ENCODE results near the gene RRAS2. TPM values are rescaled to one million over a fixed set of nuclear protein-coding genes. Genes with fewer than 3 reads are reported as not detected.
"Not testable (repeated sequence)": the region's sequence is repeated elsewhere in the genome, so short reads cannot be mapped to it uniquely, and the experiment has no call there.

Gene RRAS2
- total RNA-seq, 1 donor from 2014 or later = 45.5 TPM

DNA sequence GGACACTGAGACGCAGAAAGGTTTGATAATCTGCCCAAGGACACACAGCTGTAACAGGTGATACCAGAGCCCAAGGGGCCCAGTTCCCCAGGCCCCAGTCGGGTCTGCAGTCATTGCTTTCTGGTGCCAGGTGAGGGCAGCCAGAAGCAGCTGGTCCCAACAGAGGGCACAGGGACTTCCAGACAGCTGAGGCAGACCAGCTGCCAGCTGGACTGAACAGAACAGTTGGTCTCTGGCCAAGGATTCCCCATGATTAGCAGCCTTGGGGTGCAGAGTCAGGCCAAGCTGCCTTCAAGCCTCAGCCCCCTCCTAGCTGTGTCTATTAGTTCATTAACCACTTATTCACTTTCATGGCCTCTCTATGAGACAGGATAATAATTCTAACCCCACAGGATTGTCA, 105.6 kb downstream of the RRAS2 start:
- TF ChIP-seq, protein P1, sequence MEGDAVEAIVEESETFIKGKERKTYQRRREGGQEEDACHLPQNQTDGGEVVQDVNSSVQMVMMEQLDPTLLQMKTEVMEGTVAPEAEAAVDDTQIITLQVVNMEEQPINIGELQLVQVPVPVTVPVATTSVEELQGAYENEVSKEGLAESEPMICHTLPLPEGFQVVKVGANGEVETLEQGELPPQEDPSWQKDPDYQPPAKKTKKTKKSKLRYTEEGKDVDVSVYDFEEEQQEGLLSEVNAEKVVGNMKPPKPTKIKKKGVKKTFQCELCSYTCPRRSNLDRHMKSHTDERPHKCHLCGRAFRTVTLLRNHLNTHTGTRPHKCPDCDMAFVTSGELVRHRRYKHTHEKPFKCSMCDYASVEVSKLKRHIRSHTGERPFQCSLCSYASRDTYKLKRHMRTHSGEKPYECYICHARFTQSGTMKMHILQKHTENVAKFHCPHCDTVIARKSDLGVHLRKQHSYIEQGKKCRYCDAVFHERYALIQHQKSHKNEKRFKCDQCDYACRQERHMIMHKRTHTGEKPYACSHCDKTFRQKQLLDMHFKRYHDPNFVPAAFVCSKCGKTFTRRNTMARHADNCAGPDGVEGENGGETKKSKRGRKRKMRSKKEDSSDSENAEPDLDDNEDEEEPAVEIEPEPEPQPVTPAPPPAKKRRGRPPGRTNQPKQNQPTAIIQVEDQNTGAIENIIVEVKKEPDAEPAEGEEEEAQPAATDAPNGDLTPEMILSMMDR (IDR thresholded peaks at IDR 0.05; ENCODE audit: unreplicated experiment) = no peak
- DNase-seq (ENCODE audit: low spot score, unreplicated experiment) = no peak
- H3K36me3 Mint-ChIP-seq (ENCODE audit: insufficient read depth) = peaks cover 1% of the 10 kb centered on the region

DNA sequence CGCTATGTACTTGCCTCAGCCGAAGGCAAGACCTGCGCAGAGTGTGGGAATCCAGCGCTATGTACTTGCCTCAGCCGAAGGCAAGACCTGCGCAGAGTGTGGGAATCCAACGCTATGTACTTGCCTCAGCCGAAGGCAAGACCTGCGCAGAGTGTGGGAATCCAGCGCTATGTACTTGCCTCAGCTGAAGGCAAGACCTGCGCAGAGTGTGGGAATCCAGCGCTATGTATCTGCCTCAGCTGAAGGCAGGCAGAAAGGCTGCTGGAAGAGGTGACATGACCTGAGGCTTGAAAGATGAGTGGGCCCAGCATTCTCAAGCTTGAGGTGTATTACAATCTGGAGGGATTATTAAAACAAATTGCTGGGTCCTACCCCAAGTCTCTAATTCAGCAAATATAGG, 106.5 kb downstream of the RRAS2 start:
- not testable (repeated sequence) for H3K9me3 Mint-ChIP-seq (ENCODE audit: low read depth); H3K27ac Mint-ChIP-seq
- peaks cover 35% of the 10 kb centered on the region for H3K27me3 Mint-ChIP-seq

More for the DNA sequence above, 105.6 kb downstream of the RRAS2 start:
- Mint-ChIP-seq H3K27ac (no peak overlapping the region), H3K9me3 (ENCODE audit: low read depth) (no peaks in the 10 kb centered on the region), H3K27me3 (peaks cover 29% of the 10 kb centered on the region), H3K4me1 (ENCODE audit: low read depth) (peaks cover 13% of the 10 kb centered on the region), H3K4me3 (ENCODE audit: low read depth) (no peak overlapping the region)

DNA sequence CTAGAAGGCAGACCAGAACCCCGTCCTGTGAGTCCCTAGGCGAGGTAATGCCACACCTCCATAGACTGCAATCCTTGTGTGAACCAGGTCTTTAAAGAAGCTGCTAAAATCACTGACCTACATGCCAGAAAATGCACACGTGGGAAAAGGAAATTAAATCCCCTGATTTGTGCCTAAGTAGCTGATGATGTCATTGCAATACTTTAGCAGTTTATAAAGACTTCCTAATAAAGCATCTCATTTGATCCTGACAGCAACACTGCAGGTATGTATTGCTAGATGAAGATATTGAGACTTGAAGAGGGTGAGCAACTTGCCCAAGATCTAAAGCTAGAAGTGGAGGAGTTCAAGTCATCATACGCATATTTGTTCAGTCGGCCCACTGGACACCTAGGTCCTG, 107.2 kb downstream of the RRAS2 start:
- peaks cover 6% of the 10 kb centered on the region for H3K4me1 Mint-ChIP-seq (ENCODE audit: low read depth)
- no peak overlapping the region for H3K27ac Mint-ChIP-seq
- peaks cover 1% of the 10 kb centered on the region for H3K36me3 Mint-ChIP-seq (ENCODE audit: insufficient read depth)
- DNase-seq (ENCODE audit: low spot score, unreplicated experiment) = no peak
- peaks cover 36% of the 10 kb centered on the region for H3K27me3 Mint-ChIP-seq
- H3K9me3 Mint-ChIP-seq (ENCODE audit: low read depth) = no peaks in the 10 kb centered on the region
- H3K4me3 Mint-ChIP-seq (ENCODE audit: low read depth) = no peak overlapping the region
- TF ChIP-seq, protein P1 (IDR thresholded peaks at IDR 0.05; ENCODE audit: unreplicated experiment) = no peak

More for the DNA sequence above, 106.5 kb downstream of the RRAS2 start:
- H3K4me3 Mint-ChIP-seq (ENCODE audit: low read depth); H3K4me1 Mint-ChIP-seq (ENCODE audit: low read depth); H3K36me3 Mint-ChIP-seq (ENCODE audit: insufficient read depth); DNase-seq (ENCODE audit: low spot score, unreplicated experiment): not testable (repeated sequence)

DNA sequence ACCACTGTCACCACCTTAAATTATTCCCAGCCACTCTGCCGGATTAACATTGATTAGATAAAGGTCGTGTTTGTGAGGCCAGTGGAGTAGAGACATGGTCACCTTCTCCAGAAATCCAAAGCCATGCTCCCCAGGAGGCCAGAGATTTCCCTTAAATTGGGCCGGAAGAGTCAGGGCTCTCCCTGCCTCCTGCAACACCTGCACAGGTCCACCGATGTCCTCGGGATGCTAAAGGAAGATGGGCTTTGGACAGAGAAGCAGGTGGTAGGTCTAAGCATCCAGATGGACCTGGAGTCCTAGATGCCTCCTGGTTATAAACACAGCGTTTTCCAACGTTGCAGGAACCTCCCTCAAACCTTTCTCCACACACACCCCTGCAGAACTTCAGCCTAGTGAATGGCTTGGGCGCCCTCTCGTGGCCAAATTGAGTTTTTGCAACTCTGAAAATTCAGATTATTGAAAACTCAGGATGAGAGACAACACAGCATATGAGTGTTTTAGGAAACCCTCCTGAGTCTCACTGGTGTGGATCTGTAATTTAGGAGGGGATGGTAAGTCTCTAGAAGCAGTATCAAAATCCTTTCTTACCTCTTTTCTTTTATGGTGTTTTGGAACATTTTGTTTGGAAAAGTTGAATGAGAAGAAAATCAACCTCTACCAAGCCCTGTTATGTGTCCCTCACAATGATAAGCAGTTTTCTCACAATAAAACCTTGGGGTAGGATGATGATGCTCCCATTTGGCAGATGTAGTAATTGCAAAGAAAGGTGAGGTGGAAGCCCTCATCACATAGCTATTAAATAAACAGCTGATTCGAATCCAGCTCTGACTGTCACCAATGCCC, 109.6 kb downstream of the RRAS2 start:
- H3K27me3 Mint-ChIP-seq = peaks cover 36% of the 10 kb centered on the region
- TF ChIP-seq, protein P1 (IDR thresholded peaks at IDR 0.05; ENCODE audit: unreplicated experiment) = peak; percentile 96
- no peak overlapping the region for H3K27ac Mint-ChIP-seq
- no peaks in the 10 kb centered on the region for H3K36me3 Mint-ChIP-seq (ENCODE audit: insufficient read depth)
- peak; percentile 43 for DNase-seq (ENCODE audit: low spot score, unreplicated experiment)
- H3K4me1 Mint-ChIP-seq (ENCODE audit: low read depth) = peaks cover 6% of the 10 kb centered on the region
- H3K4me3 Mint-ChIP-seq (ENCODE audit: low read depth) = no peak overlapping the region
- no peaks in the 10 kb centered on the region for H3K9me3 Mint-ChIP-seq (ENCODE audit: low read depth)

DNA sequence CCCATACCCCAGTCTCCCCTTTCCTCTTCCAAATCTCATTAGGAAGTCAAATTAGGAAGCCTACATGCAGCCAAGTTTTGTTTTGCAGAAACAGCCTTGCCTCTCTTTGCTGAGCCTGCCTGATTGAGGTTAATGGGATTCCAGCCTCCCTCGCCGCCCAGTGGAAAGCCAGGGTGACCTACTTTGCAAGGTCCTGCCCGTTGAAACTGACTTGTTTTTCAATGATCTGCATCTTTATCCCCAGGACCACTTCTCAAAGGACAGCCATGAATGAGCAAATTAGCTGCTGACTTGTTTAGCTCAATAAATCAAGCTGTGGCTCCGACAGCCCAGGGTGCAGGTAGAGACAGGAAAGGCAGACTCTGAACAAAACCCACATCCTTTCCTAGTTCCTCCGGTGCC, 110.4 kb downstream of the RRAS2 start:
- Mint-ChIP-seq H3K4me1 (ENCODE audit: low read depth) (peaks cover 6% of the 10 kb centered on the region), H3K36me3 (ENCODE audit: insufficient read depth) (no peaks in the 10 kb centered on the region), H3K9me3 (ENCODE audit: low read depth) (no peaks in the 10 kb centered on the region), H3K27ac (no peak overlapping the region), H3K4me3 (ENCODE audit: low read depth) (no peak overlapping the region), H3K27me3 (peaks cover 34% of the 10 kb centered on the region)
- DNase-seq (ENCODE audit: low spot score, unreplicated experiment) = no peak
- TF ChIP-seq, protein P1 (IDR thresholded peaks at IDR 0.05; ENCODE audit: unreplicated experiment) = no peak

DNA sequence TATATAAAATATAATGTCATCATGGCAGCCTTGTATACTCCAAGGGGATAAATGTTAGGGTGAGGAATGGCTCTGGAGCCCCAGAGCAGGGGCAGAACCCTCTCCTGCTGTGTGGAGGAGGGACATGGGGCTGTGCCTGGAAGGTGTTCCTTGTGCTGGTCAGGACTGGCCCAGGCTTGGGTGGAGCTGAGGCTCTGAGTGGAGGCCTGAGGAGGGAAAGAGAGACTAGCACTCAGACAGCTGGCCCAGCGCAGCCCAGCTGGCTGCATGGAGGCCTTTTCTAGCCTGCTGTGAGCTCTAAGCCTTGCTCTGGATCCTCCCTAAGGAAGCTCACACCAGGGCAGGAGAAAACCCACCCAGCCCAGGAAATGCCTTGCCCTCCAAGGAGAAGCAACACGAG, 113.5 kb downstream of the RRAS2 start:
- no peaks in the 10 kb centered on the region for H3K9me3 Mint-ChIP-seq (ENCODE audit: low read depth)
- peaks cover 30% of the 10 kb centered on the region for H3K27me3 Mint-ChIP-seq
- DNase-seq (ENCODE audit: low spot score, unreplicated experiment) = no peak
- H3K36me3 Mint-ChIP-seq (ENCODE audit: insufficient read depth) = no peaks in the 10 kb centered on the region
- no peak overlapping the region for H3K4me3 Mint-ChIP-seq (ENCODE audit: low read depth)
- TF ChIP-seq, protein P1 (IDR thresholded peaks at IDR 0.05; ENCODE audit: unreplicated experiment) = no peak
- H3K4me1 Mint-ChIP-seq (ENCODE audit: low read depth) = peaks cover 6% of the 10 kb centered on the region
- no peak overlapping the region for H3K27ac Mint-ChIP-seq
